GF-D8 (cell line): Measurements from ENCODE around the gene CDH4.

Experiments used
- DNase-seq: peaks from one replicate; lab custom pipeline; 2025; lab: John Stamatoyannopoulos, UW

Gene CDH4

DNA sequence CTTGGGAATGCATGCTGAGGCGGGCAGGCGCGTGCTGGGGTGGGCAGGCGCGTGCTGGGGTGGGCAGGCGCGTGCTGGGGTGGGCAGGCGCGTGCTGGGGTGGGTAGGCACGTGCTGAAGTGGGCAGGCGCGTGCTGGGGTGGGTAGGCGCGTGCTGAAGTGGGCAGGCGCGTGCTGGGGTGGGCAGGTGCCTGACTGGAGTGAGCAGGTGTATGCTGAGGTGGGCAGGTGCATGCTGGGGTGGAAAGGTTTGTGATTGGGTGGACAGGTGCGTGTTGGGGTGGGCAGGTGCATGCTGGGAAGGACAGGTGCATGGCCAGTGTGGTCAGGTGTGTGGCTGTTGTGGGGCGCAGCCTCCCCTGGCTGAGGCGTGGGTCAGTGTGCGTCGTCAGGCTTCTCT is 404.1 kb downstream of the CDH4 start:
- no peak for DNase-seq

DNA sequence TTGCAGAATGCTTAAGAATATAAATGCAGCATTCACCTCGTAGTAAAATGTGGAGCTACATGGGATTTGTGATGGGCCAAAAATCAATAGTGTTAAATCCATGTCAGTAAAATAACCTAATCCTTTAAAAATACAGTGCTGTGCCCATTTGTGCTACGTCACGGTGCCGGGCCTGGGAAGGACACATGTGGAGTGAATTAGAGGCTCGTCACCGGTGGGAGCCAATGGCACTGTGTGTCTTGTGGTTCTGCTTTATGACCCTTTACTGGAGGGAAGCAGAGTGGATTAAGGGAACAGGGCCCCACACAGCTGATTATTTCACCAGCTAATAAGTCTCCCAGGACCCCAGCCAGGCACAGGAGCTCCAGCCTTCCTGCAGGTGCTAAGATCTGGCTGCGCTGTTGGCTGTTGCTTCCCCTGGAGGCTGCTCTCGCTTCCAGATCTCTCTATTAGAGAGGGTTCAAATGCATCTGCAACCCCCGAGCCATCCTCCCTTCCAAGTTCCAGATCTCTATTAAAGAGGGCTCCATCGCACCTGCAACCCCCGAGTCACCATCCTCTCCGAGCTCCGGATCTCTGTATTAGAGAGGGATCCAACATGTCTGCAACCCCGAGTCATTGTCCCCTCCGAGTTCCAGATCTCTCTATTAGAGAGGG is 405.8 kb downstream of the CDH4 start:
- no peak for DNase-seq

DNA sequence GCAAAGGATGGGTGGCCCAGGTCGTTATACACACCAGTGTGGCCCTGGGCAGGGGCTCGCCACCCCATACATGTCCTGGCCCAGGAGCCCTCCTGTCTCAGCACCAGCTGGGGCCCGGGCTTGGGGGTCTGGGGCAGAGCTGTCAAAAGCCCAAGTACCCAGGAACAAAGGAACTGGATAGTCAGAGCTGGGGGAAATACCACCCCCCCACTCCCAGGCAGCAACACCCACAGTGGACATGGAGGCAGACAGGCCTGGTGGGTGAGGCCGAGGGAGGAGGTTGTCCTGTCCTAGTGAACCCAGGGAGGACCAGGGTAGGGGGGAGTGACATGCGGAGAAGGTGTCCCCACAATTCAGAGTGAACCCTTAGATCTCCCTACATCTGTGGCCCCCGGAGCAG is 406.5 kb downstream of the CDH4 start:
- no peak for DNase-seq

DNA sequence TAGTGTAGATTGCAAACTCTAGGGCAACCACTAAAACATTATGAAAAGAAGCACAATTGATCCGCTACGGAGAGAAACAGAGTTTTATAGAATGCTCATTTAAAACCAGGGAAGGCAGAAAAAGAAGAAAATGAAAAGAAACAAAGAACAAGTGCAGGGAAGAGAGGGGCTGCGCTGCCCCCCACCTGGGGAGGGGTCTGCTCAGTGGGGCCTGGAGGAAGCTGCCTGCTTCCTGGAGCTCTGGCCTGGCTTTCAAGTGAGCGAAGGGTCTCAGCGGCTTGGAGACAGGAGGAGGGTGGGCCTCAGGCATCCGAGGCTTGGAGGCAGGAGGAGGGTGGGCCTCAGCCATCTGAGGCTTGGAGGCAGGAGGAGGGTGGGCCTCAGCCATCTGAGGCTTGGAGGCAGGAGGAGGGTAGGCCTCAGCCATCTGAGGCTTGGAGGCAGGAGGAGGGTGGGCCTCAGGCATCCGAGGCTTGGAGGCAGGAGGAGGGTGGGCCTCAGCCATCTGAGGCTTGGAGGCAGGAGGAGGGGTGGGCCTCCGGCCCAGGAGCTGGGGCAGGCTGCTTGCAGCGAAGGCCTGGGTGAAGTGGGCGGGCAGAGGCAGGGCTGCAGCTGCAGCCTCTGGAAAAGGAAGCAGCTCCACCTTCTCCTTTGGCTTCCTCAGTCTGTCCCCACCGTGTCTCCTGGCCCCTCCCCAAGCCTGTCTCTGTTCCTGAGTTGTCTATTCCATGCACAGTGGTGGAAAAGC is 407.4 kb downstream of the CDH4 start:
- no peak for DNase-seq

DNA sequence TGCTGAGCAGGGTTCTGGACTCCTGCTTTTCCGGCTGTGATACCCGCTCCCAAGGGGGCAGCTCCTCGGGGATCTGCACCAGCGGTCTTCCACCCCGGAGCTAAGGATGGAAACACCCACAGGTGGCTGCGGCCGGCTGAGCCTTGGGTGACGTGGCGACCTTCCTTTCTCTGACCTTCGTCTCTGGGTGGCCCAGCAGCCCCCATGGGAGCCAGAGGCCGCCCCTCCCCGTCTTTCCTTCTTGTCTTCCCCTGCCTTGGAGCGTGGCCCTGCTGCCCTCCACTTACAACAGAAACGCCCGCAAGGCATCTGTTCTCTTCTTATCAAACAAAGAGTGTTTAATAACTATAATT is 407.9 kb downstream of the CDH4 start:
- no peak for DNase-seq

DNA sequence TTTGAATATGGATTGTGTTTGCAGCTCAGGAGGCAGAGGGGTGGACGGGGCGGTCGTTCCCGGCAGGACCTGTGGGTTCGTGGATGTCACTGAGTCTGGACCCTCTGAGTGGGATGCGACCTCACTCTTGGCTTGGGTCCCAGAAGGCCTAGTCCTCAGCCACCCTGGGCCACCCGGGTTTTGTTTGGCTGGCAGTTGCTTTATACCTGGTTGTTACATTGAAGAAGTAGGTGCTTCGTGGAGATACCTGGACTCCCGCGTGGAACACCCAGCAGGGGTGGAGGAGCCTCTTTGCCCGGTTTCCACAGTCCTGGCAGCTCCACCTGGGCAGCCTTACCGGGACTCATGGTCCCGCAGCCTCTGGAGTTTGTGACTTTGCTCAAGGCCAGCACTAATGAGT is 408.5 kb downstream of the CDH4 start:
- no peak for DNase-seq

DNA sequence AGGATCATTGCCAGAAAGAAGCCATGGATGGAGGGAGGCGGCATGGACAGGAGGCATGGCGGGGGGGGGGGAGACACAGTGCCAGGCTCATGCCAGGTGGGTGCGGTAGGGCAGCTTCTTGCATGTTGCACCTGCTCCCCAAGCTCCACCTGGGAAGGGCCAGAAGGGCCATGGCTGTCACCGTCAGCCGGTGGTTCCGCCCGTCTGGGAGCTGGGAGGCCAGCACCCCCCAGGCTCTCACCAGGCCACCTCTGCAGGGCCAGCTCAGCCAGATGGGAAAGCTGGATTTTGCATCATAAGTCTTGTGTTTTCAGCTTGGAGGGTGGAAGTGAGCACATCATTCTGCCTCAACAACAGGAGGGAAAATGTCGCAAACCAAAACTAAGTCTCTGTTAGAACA is 409.0 kb downstream of the CDH4 start:
- no peak for DNase-seq

- DNase-seq = no peak
These were observed 409.5 kb downstream of the CDH4 start for GRCh38 chr20:61661583-61661982.

- DNase-seq = no peak
These were observed 410.3 kb downstream of the CDH4 start for GRCh38 chr20:61662226-61662967.

GRCh38 chr20:61662968-61663331 is 410.9 kb downstream of the CDH4 start:
- no peak for DNase-seq

- DNase-seq = no peak
These were observed 411.7 kb downstream of the CDH4 start for GRCh38 chr20:61663521-61664425.

DNA sequence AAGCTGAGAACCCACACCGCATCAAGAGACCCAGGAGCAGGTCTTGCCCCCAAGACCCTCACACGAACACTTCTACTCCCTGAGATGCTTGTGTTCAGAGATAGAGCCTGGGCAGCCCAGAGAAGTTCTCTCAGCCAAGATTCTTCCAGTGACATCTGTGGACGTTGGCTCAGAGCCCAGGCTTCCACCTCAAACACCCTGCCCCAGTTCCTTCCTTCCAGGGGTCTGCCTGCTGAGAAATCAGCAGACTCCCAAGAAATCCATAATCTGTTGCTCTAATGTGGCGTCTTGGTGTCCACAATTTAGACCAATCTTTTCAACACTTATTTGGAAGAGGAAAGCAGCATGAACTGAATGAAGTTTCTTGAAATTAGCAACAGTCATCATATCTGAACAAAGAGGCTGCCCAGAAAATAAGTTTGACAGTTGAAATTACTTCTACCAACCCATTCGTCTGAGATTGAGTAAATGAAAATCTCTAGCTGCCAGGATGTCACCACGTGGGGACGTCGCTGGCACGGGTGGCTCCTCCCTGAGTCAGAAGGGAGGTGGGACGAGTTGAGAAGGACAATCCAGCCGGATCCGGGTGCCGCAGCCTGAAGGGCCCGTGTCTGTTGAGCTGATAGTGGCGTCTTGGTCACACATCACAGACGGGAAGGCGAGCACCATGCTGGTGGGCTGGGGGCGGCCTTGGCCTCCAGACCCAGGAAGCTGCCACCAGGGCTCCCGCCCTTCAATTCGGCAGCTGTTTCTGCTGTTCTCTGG is 412.7 kb downstream of the CDH4 start:
- DNase-seq = no peak

GRCh38 chr20:61665528-61666470 is 413.7 kb downstream of the CDH4 start:
- DNase-seq = no peak

- DNase-seq = no peak
These were observed 414.4 kb downstream of the CDH4 start for GRCh38 chr20:61666471-61666832.

DNA sequence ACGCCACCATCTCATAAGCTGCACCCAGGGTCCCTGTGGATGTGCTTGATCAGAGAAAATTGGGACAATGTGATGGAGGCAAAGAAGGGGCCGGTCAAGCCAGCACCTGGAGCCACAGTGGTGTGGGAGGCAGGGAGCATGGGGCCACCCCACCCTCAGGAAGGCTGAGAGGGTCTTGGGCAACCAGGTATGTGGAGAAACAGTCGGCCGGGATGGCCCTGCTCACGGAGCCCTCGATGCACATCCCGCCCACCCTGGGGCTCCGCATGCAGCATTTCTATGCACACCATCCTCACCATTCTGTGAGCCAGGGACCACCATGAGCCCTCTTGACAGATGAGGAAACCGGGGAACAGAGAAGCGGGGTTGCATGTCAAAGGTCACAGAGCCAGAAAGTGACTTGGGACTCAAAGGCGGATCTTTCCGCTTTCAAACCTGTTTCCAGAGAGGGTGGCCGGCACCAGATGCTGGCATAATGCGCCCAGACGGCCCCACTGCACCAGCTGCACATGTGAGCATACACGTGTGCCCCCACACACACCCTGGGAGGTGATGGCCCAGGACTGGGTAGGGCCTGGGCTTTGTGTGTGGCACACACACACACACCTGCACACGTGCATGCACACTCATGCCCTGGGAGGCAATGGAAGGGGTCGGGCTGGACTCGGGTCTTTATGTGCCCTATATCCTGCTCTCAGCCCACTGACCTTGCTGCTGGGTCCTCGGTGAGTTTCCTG is 415.2 kb downstream of the CDH4 start:
- DNase-seq = no peak

GRCh38 chr20:61668065-61668650 is 416.1 kb downstream of the CDH4 start:
- no peak for DNase-seq

- DNase-seq = no peak
These were observed 416.9 kb downstream of the CDH4 start for GRCh38 chr20:61668771-61669503.

- DNase-seq = no peak
These were observed 418.2 kb downstream of the CDH4 start for GRCh38 chr20:61670274-61670673.

- DNase-seq = no peak
These were observed 419.5 kb downstream of the CDH4 start for GRCh38 chr20:61671559-61671958.
